Neutrophil (primary cell): ENCODE results near the gene IFIT2.

Experiments used
- H3K27ac ChIP-seq: fragments of 200-600 bp; sonication (generic); 2 replicates; pipeline ENCODE4 v1.5.1; 2016; ENCODE audit warnings: mild to moderate bottlenecking, moderate library complexity
- H3K27me3 ChIP-seq: fragments of 200-600 bp; sonication (generic); 2 replicates; pipeline ENCODE4 v1.6.0; 2016; ENCODE audit warnings: mild to moderate bottlenecking
- H3K36me3 ChIP-seq: fragments of 200-600 bp; sonication (generic); 2 replicates; pipeline ENCODE4 v1.5.1; 2017
- H3K4me1 ChIP-seq, 2 experiments: fragments of 200-600 bp in 1 of 2; sonication (generic) in 1 of 2; 1 replicate in 1 of 2; 2 replicates in 1 of 2; pipeline versions ENCODE4 v1.5.1 to v1.6.1; 2013 to 2016; ENCODE audit warnings: low read depth in 1 of 2, low read length in 1 of 2, mild to moderate bottlenecking in 1 of 2, moderate library complexity in 1 of 2; ENCODE audit not compliant: control insufficient read depth in 1 of 2, insufficient read depth in 1 of 2
- H3K4me3 ChIP-seq, 2 experiments: fragments of 200-600 bp in 1 of 2; sonication (generic) in 1 of 2; 1 replicate in 1 of 2; 2 replicates in 1 of 2; pipeline ENCODE4 v1.5.1; 2013 to 2016; ENCODE audit warnings: low read depth in 1 of 2, low read length in 1 of 2, mild to moderate bottlenecking in 1 of 2, moderate library complexity in 1 of 2
- H3K9me3 ChIP-seq: fragments of 200-600 bp; sonication (generic); 2 replicates; pipeline ENCODE4 v1.5.1; 2016
- TF ChIP-seq, protein P1 (sequence below): fragments of 200-600 bp; sonication (generic); IDR thresholded peaks from 2 replicates; pipeline ENCODE4 v1.5.1; 2016; ENCODE audit warnings: antibody characterized with exemption

The IFIT2 gene

DNA sequence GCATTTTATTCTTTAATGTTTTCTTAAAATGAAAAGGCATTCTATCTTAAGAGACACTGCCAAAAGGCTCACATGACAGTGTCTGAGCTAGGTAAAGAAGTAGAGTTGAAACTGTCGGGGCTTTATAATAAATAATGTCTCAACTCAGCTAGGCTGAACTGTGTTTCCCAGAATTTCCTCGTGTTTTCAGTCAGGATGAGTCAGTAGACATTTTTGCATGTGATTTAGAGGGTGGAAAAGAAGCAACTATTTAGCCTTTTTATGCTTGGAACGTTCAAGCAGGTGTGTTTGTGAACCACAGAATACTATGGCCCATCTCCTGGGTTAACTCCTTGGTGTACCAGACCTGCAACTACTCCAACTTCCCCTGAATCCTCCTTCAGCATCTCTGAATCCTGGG lies 26.9 kb upstream of the IFIT2 start:
- TF ChIP-seq, protein P1, sequence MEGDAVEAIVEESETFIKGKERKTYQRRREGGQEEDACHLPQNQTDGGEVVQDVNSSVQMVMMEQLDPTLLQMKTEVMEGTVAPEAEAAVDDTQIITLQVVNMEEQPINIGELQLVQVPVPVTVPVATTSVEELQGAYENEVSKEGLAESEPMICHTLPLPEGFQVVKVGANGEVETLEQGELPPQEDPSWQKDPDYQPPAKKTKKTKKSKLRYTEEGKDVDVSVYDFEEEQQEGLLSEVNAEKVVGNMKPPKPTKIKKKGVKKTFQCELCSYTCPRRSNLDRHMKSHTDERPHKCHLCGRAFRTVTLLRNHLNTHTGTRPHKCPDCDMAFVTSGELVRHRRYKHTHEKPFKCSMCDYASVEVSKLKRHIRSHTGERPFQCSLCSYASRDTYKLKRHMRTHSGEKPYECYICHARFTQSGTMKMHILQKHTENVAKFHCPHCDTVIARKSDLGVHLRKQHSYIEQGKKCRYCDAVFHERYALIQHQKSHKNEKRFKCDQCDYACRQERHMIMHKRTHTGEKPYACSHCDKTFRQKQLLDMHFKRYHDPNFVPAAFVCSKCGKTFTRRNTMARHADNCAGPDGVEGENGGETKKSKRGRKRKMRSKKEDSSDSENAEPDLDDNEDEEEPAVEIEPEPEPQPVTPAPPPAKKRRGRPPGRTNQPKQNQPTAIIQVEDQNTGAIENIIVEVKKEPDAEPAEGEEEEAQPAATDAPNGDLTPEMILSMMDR: no peak
- no peaks in the 10 kb centered on the region for H3K36me3 ChIP-seq
- no peaks in the 10 kb centered on the region for H3K4me1 ChIP-seq
- no peak overlapping the region for H3K27ac ChIP-seq
- H3K27me3 ChIP-seq: no peaks in the 10 kb centered on the region
- H3K4me3 ChIP-seq: no peak overlapping the region
- H3K9me3 ChIP-seq: no peaks in the 10 kb centered on the region

DNA sequence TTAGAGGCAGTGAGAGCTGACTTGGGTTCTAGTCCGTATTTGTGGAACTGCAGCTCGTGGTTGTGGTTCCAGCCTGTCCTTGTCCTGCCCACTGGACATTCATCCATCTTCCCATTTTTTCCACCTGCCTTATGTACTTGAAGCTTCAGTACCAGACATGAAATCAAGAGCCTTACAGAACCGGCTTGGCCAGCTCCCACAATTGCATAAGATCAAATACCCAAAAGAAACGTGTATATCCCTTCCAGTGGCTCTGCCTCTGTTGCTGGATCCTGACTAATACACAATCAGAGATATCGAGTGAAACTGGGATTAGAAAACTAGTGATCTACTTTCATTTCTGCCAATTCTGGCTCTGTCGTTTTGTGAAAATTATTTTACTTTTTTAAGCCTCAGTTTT lies 26.5 kb upstream of the IFIT2 start:
- H3K27ac ChIP-seq: no peak overlapping the region
- H3K27me3 ChIP-seq: no peaks in the 10 kb centered on the region
- no peaks in the 10 kb centered on the region for H3K36me3 ChIP-seq
- no peaks in the 10 kb centered on the region for H3K9me3 ChIP-seq
- H3K4me3 ChIP-seq: no peak overlapping the region
- TF ChIP-seq, protein P1: no peak
- H3K4me1 ChIP-seq: no peaks in the 10 kb centered on the region

DNA sequence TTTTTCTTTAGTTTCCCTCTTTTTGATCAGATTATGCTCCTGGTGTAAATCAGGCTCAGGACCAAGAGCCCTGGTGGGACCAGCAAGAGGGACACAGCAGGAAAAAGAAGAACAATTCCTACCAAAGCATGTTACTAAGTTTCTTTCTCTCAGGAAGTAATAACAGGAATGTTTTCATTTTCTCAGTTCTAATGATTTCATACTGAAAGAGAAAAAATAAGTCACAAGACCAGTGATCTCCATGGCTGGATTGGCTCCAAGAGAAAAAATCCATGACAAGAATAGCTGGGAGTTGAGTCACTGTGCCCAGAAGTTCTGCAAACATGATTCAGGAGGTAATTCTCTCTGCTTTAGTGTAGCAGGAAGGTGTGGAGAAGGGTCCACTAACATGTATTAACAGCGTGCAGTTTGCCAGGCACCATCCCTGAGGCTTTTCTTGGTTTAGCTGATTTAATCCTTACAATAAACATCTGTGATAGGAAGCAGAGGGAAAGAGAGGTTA lies 23.8 kb upstream of the IFIT2 start:
- H3K27ac ChIP-seq: no peak overlapping the region
- H3K4me3 ChIP-seq: no peak overlapping the region
- no peaks in the 10 kb centered on the region for H3K27me3 ChIP-seq
- H3K9me3 ChIP-seq: no peaks in the 10 kb centered on the region
- TF ChIP-seq, protein P1: no peak
- no peaks in the 10 kb centered on the region for H3K36me3 ChIP-seq
- no peaks in the 10 kb centered on the region for H3K4me1 ChIP-seq

DNA sequence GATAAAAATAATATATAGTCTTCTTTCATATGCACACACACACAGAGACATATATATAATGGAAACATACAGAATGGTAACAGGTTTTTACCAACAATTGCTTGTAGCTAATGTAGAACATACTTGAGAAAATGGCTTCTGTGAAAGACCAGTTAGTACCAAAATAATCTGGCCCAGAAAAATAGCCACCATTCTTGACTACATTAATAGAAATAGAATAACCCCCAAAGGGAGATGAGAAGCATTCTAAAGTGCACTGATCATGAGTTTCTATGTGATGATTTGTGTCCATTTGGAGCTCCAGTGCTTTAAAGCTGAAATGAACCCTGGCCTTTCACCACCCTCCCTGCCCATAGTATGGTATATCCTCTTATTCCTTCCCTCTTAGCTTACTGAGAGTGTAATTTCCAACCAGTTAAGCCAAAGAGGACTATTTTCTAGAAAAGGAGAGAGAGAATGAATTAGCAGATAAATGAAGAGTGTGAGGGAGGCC lies 22.9 kb upstream of the IFIT2 start:
- H3K36me3 ChIP-seq: no peaks in the 10 kb centered on the region
- no peak overlapping the region for H3K27ac ChIP-seq
- peaks cover 4% of the 10 kb centered on the region for H3K27me3 ChIP-seq
- TF ChIP-seq, protein P1: no peak
- H3K9me3 ChIP-seq: no peaks in the 10 kb centered on the region
- no peaks in the 10 kb centered on the region for H3K4me1 ChIP-seq
- no peak overlapping the region for H3K4me3 ChIP-seq

DNA sequence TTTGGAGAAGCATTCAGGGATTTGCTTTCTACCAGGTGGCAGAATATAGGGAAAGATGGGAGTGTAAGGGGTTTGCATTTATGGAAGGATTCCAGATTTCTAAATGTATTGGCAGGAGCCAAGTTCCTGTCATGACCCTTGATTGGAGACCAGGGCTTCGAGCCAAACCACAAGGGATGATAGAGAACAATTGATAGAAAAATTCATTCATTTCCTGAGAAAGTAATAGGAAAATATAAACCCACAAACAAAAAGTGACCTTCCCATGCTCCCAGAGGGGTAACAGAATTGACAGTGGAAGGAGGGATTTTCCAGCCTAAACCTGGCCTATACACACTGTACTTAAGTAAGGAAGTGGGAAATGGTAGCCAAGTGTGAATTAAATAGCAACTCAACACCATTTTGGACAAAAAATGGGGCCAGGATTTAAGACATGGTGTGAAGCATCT lies 22.4 kb upstream of the IFIT2 start:
- no peak overlapping the region for H3K4me3 ChIP-seq
- no peak overlapping the region for H3K27ac ChIP-seq
- peaks cover 6% of the 10 kb centered on the region for H3K27me3 ChIP-seq
- H3K36me3 ChIP-seq: no peaks in the 10 kb centered on the region
- TF ChIP-seq, protein P1: no peak
- H3K4me1 ChIP-seq: no peaks in the 10 kb centered on the region
- H3K9me3 ChIP-seq: no peaks in the 10 kb centered on the region
